GM18520 (cell line): Measurements from ENCODE around the gene PRKG1.
A peak's percentile ranks its signal among the peaks of the same experiment; 100 is the strongest.
"Not testable (repeated sequence)": the region's sequence is repeated elsewhere in the genome, so short reads cannot be mapped to it uniquely, and the experiment has no call there.

Source experiments
- ATAC-seq: cut with Tn5 transposase; IDR thresholded peaks from one replicate; pipeline ENCODE4 v1.9.1; 2021; ENCODE audit not compliant: unreplicated experiment

PRKG1 gene

DNA sequence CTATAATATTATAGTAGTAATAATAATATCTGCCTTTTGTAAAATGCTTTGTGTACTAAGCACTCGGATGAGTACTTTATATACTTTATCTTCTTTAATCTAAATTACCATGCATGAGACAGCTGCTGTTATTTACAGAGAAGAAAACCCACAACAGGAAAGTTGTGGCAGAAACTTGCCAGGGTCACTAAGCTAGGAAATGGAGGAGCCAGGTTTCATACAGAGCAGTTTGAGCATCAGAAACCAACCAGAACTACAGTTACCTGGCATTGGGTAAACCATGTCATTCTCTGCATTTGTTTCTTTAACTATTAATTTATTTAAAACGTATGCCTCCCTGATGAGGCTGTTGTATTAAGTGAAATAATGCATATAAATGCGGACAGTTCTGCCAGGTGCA, 495.2 kb downstream of the PRKG1 start:
- no peak for ATAC-seq

DNA sequence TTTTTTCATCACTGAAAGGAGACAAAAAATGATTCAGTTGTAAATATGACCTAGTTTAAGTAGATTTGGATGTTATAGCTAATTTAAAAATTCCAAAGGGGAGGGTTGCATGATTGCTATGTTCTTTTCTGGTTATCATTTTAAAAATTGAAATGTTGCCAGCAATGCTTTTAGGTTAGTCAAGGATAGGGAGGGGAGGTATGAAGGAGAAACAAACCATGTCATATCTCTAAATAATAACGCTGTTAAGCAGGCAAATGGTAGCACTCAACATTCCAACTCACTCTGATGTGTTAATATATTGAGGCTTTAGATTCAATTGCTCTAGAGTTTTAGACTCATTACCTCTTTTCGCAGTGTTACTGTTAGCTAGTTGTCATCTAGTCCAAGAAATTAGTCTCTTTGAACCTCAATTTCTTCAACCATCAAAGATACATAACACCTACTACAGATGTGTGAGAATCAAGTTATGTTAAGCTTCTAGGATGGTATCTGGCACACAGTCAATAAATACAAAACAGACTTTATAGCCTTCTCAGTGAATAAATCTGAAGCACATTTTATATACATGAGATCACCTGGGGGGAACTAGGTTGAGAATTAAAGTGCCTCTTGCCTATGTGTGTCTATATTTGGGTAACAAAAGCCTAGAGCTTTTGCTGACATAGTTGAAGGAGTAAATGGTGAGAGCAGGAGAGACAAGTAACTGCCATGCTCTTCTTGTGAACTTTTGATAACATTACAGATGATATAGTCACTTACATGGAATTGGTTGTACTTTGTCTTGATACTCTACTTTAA, 500.2 kb downstream of the PRKG1 start:
- no peak for ATAC-seq

DNA sequence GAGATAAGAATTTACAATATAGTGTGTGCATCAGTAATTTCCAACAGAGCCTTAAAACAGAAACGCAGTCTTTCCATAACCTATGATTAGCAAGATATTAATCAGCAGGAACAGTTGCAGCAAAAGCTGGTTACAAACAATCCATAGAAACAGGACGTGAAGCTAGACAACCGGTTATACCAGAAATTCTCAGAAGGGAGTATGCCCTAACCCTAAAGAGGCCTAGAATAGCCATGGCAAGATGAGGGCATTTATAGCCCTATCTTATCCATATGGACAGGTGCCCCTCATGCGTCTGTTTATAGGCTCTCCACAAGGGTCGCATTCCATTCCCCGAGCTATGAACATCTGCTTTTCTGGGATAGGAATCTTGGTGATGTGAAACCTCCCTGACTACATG, 506.9 kb downstream of the PRKG1 start:
- not testable (repeated sequence) for ATAC-seq

DNA sequence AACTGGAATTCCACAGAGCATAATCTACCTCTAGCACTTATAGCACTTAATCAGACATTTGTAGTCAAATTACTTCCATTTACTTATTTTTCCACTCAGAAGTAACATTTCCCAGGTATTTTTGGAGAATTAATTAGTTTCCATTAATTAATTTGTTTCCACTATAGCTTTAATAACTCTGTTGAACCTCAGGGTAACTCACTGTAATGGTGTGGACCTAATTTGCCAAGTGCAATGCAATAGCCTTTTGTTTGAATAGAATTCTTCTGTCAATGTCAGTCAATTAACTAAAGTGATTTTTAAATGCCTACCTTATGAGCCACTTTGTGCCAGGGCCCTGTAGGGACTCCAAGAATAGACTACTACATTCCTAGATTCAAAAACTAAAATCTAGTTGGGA, 509.7 kb downstream of the PRKG1 start:
- ATAC-seq: no peak

DNA sequence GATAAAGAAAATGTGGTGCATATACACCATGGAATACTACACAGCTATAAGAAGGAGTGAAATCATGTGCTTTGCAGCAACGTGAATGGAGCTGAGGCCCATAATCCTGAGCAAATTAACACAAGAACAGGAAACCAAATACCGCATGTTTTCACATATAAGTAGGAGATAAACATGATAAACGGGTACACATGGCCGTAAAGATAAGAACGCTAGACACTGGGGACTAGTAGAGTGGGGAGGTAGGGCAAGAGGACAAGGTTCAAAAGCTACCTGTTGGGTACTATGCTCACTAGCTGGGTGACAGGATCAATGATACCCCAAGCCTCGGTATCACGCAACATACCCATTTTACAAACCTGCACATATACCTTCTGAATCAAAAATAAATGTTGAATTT, 511.5 kb downstream of the PRKG1 start:
- ATAC-seq: no peak

DNA sequence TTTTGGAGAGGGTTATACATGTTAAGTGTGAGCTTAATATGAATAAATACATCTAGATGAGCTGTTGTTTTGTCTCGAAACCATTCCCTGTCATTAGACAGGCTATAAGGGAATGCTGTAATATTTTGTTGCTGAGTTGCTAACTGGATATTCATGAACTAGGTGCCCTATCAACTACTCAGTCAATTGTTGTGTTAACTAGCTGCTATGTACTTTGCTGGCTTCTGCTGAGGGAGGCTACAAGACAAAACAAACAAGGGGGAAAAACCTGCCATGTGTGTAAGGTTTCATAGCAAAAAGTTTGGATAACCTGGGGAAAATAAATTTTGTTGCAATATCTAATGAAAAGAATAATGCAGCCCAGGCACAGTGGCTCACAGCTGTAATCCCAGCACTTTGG, 514.7 kb downstream of the PRKG1 start:
- no peak for ATAC-seq

DNA sequence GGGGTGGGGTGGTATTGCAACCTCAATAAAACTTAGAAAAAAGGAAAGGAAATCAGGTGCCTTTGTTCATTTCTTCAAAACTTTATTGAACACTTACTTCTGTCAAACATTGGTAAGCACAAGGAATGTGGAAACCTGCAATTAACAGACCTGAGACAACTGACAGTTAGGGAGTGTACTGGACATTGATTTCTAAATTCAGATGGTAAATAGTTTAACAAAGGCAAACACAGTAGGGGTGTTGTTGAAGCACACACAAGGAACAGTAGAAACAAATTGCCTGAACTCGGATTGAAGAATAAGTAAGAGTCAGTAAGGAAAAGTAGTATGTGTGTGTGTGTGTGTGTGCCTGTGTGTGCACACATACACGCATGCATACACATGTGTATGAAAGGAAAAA, 516.5 kb downstream of the PRKG1 start:
- no peak for ATAC-seq

DNA sequence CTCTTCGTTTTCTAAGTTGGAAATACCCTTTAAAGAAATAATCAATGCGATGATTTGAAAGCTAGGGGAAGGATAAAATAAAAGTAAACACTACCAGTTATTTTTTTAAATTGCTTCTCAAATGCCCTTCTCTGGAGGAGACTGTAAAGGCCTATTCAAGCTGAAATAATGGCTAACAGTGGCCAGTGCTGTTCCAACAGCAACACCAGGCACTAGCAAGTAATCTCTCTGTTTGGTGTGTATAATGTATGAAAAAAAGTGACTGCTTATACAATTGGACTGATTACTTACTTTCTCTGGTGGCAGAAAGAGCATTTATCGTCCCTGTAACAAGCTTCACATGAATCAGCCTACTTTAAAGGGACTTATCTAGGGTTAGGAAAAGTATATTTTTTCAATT, 522.4 kb downstream of the PRKG1 start:
- no peak for ATAC-seq

DNA sequence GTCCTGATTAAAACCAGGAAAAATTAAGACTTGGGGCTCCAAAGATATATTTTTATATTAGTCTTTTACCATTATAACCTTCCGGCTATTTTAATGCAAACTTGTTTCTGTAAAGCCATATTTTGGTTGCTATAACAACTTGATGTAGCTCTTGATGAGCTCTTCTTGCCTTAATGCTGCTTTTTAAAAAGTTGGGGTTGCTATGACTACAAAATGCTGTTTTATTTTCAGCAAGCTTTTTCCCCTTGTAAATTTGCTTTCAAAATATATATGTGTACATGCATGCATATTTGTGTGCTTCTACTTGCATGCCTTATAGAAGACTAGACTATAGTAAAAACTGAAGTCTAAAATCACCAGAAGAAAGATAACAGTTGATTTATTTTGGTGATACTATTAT, 525.4 kb downstream of the PRKG1 start:
- no peak for ATAC-seq

DNA sequence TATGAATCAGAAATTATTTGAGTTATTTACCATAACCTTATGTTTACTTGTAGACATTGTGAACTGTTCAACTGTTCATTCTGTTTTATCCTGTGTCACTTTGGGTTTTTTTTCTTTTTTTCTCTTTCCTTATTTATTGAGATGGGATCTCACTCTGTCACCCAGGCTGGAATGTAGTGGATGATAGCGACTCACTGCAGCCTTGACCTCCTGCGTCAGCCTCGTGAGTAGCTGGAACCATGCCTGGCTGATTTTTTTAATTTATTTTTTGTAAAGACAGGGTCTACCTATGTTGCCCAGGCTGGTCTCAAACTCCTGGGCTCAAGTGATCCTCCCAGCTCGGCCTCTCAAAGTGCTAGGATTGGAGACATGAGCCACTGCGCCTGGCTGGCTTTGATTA, 528.0 kb downstream of the PRKG1 start:
- no peak for ATAC-seq

DNA sequence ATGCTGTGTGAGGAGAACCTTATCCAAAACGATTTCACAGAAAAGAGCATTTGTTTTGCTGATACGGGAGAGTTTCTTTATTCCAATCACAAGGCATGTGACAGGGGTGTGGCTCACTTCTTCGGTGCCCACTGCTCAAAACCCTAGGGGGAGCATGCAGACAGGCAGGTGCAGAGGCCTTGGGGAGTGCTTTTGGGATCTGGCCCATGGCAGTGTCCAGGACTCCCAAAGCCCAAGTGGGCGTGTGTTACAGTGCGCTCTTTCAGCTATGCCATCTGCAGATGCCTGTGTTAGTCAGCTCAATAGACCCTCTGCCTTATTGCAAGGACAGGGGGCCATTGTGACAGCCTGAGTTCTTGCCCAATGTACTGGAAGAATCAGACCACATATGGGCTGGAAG, 530.3 kb downstream of the PRKG1 start:
- ATAC-seq: no peak

DNA sequence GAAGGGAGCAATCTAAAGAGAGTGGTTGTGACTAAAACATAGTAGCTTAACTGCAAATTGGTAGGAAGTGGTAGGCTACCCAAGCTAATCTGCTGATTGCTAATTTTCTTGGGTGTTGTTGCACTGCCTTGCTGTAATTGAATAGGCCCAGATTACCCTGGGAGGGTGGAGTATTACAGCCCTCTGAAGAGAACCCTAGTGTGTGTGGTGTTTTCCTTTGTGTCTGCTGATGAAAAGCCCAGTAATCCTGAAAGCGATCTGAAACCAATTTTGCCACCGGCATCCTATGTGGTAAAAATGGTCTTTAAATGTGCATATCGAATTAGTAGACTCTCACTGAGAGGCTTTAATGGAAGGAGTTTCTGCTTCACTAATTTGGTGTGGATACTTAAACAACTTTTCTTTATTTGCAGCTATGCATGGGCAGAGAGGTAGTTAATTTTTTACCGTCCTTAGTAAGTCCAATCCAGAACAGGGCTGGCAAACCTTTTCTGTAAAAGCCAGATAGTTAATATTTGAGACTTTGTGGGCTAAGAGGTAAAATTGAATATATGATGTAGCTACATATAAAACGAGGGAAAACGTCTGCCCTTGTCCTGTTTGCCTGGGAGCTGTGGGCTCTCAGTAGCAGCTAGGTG, 532.7 kb downstream of the PRKG1 start:
- ATAC-seq: no peak

DNA sequence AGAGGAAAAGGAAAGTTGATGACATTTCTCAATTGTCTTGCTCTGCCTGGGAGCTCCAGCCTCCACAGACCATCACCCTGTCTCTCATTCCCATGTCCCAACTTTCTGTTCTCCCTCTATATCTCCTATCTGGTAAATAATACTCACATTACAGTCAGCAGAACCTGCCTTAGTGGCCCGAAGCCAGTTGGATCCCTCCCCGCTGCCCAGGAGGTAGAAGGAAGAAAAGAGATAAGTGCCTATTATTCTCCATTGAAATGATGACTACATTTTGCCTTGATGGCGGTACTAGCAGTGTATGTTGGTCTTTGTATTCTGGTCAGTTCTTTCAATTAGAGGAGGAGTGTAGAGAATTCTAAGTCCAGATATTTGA, 533.2 kb downstream of the PRKG1 start:
- no peak for ATAC-seq

DNA sequence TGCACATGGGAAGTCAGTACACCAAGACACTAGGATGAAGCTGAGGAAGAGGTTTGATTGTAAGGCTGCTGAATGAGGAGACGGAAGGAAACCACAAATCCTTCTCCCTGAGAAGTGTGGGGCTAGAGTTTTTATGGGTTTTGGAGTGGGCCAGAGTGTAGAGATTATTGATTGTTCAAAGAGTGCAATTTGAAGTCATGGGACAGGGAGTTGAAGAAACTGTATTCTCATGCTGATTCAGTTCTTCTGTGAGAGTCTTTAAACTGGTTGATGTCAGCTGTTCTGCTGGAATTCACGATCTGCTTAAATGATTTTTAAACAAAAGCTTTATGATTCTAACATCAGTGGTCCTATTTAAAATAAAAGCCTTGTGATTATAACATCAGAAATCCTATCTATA, 533.9 kb downstream of the PRKG1 start:
- ATAC-seq: no peak

DNA sequence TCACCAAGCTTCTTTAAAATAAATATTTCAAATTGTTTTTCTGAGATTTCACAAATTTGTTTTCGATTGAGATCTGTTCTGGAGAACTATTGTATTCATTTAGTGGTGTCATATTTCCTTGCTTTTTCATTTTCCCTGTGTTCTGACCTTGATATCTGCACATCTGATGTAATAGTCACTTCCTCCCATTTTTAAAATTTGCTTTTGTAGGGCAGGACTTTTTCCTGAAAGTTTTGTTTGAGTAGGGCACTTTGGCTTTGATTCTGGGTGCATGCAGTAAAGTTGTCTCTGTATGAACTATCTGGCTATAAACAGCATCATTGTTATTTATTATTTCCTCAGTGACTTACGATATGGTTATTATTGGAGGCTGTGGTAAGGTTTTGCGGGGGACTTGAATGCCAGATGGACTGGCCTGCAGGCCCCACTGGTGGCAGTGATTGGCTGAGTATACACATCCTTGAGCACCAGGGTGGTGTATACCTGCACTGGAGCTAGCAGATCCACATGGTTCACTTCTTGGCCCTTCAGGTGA, 541.5 kb downstream of the PRKG1 start:
- ATAC-seq: no peak

DNA sequence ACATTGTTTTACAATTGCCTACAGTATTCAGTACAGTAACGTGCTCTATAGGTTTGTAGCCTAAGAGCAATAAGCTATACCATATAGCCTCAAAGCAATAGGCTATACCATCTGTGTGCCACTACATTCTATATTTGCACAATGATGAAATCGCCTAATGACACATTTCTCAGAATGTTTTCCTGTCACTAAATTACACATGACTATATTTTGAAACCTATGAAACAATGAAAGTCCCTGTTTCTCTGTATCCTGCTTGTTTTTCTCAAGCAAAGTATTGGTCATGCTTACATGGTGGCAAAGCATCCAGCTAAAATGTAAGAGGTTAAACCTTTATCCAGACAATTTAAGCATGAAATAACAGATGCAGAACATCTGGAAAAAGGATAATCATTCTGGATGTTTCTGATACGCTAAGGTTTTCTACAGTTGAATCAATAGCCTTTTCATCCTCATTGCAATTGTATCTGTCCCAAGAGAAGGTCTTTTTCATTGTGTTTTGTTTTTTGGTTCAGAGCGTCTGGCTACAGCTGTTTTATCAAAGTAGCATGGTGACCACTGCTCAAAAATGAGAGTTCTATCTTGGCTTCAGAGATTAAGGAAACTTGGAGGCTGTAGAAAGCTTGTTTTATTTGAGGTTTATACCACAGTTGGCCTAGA, 543.4 kb downstream of the PRKG1 start:
- no peak for ATAC-seq

DNA sequence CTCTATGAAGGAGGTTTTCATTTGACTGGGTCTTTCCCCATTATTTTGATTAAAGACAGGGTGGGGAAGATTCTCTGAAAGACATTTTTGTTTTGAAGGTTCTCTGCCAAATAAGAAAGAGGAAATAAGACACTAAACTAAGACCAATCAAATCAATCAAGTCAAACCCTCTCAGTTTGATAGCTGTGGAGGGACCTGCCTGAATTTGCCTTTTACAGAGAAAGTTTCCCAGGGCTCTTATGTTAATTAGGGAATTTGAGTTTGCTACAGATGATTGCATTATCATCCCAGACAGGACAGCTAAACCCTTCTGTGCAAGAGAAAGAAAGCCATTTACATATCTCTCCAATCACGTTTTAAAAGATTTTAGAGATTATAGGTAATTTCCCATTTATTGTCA, 545.1 kb downstream of the PRKG1 start:
- no peak for ATAC-seq

DNA sequence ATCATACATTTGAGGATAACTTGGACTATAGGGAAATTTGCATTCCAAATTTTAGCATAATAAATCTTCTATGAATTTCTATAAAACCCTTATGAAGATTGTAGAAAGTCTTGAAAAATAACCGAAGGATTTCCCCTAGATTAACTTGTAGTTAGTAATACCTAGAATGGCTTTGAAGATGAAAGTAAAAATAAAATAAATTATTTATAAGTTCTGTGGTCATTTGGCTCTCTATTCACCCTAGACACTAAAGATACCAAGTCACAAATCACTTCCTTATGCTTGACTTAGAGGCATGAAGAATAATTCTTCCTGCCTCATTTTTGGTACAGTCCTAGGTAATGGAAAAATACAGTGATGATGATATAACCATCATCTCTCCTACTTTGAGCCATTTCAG, 545.8 kb downstream of the PRKG1 start:
- peak; percentile 66 for ATAC-seq

DNA sequence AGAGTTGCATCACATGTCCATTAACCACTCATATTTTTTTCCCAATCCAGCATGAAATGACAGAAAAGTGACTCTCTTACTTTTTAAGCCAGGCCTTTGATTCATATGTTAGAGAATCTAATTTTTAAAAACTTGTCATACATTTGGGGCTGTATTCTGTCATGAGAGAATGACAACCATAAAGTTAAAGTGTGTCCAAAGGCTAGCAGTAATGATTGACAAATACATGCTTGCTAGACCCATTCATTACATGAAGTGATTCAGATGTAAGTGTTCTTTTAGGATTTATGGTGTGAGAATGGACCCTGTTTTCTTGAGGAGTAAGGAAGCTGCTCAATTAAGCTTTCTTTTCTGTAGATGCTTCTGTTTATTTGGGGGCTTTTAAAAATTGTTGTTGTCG, 549.7 kb downstream of the PRKG1 start:
- ATAC-seq: no peak

DNA sequence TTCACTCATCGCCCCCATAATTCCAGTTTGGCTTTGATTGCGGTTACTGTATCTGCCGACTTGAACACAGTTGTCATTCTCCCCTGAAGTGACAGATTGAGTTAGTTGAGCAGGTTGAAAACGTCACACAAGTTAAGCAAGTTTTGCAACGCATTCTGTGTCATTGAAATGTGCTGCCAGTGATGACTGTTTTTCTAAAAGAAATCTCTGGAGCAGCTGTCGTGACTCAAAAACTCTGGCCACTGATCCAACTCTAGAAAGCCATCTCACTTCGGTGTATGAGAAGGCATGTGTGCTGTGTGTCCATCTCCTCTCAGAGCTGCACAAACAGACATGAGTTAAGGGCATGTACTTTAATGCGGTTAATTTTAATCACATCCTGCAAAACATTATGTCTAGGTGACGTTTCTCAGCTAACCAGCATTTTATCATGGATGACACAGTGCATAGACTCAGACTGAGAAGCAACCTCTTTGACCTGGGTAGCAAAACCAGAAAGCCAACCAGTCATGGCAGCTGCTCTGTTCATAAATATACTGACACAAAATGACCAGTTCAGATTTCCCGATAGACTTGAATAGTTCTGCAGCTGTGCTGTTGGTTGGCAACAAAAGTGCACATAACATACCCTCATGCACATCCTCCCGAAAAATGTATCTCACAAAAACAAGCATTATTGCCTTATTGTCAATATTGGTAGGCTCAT, 555.8 kb downstream of the PRKG1 start:
- no peak for ATAC-seq

DNA sequence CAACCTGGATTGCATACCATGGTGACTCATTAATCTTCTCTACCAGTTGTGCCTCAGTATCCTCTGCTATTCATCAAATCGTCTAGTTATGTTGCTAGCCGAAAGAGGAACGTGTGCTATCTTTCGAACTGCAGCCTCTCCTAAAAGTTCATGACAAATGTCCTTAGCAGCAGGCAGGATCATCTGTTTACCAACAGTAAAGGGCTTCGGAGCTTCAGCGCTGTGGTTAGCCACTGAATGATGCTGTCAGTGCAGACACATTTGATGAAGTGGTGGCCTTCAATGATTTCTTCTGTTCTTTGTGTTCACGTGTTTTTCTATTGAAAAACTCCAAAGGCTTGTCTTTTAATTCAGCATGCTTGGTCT, 556.3 kb downstream of the PRKG1 start:
- no peak for ATAC-seq

DNA sequence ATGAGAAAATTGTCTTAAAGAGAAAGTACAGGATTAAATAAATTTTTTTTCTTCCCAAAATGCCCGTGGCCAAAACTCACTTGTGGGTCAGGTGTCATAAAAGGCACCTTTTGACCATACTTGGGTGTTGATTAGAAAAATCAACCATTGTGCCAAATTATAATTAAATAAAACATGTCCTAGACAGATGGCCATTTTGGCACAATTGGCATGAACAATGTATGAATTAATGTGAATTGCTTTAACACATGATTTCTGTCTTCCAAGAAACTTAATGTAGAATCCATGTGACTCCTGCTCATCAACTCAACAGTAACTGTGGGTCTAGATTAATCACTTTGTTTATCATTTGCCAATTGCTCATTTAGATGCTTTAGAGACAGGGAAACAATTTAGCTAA, 561.1 kb downstream of the PRKG1 start:
- no peak for ATAC-seq
